GM23248 (cell line): ENCODE data around the gene ZIC4.

Source experiments
- EZH2 ChIP-seq: fragments of 200-600 bp; sonication (generic); IDR thresholded peaks from 2 replicates; pipeline ENCODE4 v1.6.1; 2018; ENCODE audit warnings: antibody characterized with exemption, mild to moderate bottlenecking; ENCODE audit not compliant: insufficient read depth, poor library complexity, severe bottlenecking
- EZH2phosphoT487 ChIP-seq: fragments of 200-600 bp; sonication (generic); IDR thresholded peaks from 2 replicates; pipeline ENCODE4 v1.6.1; 2018; ENCODE audit warnings: antibody characterized with exemption, moderate library complexity, mild to moderate bottlenecking, low read depth; ENCODE audit not compliant: insufficient read depth

GRCh38 chr3:147402159-147402558 is 4.2 kb downstream of the ZIC4 start:
- no peak for TF ChIP-seq EZH2
- no peak for TF ChIP-seq EZH2phosphoT487
